NAMALWA (cell line): ENCODE data around the gene KIAA0040.
"Not testable (repeated sequence)": the region's sequence is repeated elsewhere in the genome, so short reads cannot be mapped to it uniquely, and the experiment has no call there.

ENCODE experiments used
- DNase-seq: peaks from one replicate; pipeline ENCODE4 v3.0.0-alpha.2; 2015; ENCODE audit warnings: low spot score

KIAA0040 gene

GRCh38 chr1:175137369-175137768 lies 55.2 kb downstream of the KIAA0040 start:
- DNase-seq = no peak

- DNase-seq = no peak
These were observed 56.3 kb downstream of the KIAA0040 start for GRCh38 chr1:175136246-175136645.

GRCh38 chr1:175134500-175134899 lies 58.1 kb downstream of the KIAA0040 start:
- no peak for DNase-seq

- DNase-seq = no peak
These were observed 58.7 kb downstream of the KIAA0040 start for GRCh38 chr1:175133673-175134435.

GRCh38 chr1:175132436-175132835 lies 60.1 kb downstream of the KIAA0040 start:
- no peak for DNase-seq

- no peak for DNase-seq
These were observed 61.5 kb downstream of the KIAA0040 start for GRCh38 chr1:175131095-175131494.

GRCh38 chr1:175130649-175131045 lies 61.9 kb downstream of the KIAA0040 start:
- DNase-seq = no peak

GRCh38 chr1:175129997-175130648 lies 62.5 kb downstream of the KIAA0040 start:
- DNase-seq = no peak

GRCh38 chr1:175129644-175129996 lies 63.0 kb downstream of the KIAA0040 start:
- DNase-seq = no peak

GRCh38 chr1:175129182-175129581 lies 63.4 kb downstream of the KIAA0040 start:
- no peak for DNase-seq

GRCh38 chr1:175128523-175128922 lies 64.1 kb downstream of the KIAA0040 start:
- no peak for DNase-seq

- DNase-seq = no peak
These were observed 65.0 kb downstream of the KIAA0040 start for GRCh38 chr1:175127565-175127964.

GRCh38 chr1:175126347-175126746 lies 66.2 kb downstream of the KIAA0040 start:
- DNase-seq = no peak

GRCh38 chr1:175124861-175125260 lies 67.7 kb downstream of the KIAA0040 start:
- no peak for DNase-seq

GRCh38 chr1:175120511-175120910 lies 72.1 kb downstream of the KIAA0040 start:
- DNase-seq = no peak

- DNase-seq = no peak
These were observed 73.9 kb downstream of the KIAA0040 start for GRCh38 chr1:175118375-175119367.

GRCh38 chr1:175116903-175117302 lies 75.7 kb downstream of the KIAA0040 start:
- DNase-seq = no peak

- no peak for DNase-seq
These were observed 76.3 kb downstream of the KIAA0040 start for GRCh38 chr1:175116210-175116798.

GRCh38 chr1:175114996-175115395 lies 77.6 kb downstream of the KIAA0040 start:
- no peak for DNase-seq

- not testable (repeated sequence) for DNase-seq
These were observed 84.2 kb downstream of the KIAA0040 start for GRCh38 chr1:175108331-175108820.
